Lower lobe of right lung (tissue), 2 donors: ENCODE data around the gene ITSN1. TPM values are rescaled to one million over a fixed set of nuclear protein-coding genes. Genes with fewer than 3 reads are reported as not detected.

Experiments used
- ATAC-seq, 2 donors: fragments of 200-7000 bp; cut with Tn5 transposase; one replicate each; pipeline ENCODE4 v1.9.1; 2020 to 2022; ENCODE audit warnings: mild to moderate bottlenecking in 2 of 2, moderate library complexity in 2 of 2
- DNase-seq: peaks from one replicate; pipeline ENCODE4 v3.0.0-alpha.2; 2020
- H3K27ac ChIP-seq: fragments of 200-600 bp; one replicate; pipeline ENCODE4 v1.8.0; 2022
- H3K27me3 ChIP-seq: fragments of 200-600 bp; one replicate; pipeline ENCODE4 v1.8.0; 2022; ENCODE audit warnings: low read depth
- H3K36me3 ChIP-seq: fragments of 200-600 bp; one replicate; pipeline ENCODE4 v1.8.0; 2022; ENCODE audit warnings: mild to moderate bottlenecking
- H3K4me1 ChIP-seq: fragments of 200-600 bp; one replicate; pipeline ENCODE4 v1.8.0; 2022
- H3K4me3 ChIP-seq: fragments of 200-600 bp; one replicate; pipeline ENCODE4 v1.8.0; 2022; ENCODE audit warnings: mild to moderate bottlenecking
- H3K9me3 ChIP-seq: fragments of 200-600 bp; one replicate; pipeline ENCODE4 v1.8.0; 2022
- intact Hi-C: fragments of 100-400 bp; cut with DNase I; formaldehyde crosslinking; loops from one replicate; pipeline ENCODE4 v1.11.0; 2022
- total RNA-seq: library from RNA; stranded (reverse); fragmentation: NEBNext Ultra II Directional; extraction: Animal tissue kit (Norgen Biotek cat#: 25700); gene quantifications from one replicate; pipeline ENCODE4 v1.2.1, GENCODE V29; 2021
- TF ChIP-seq, protein P1 (sequence below): fragments of 200-600 bp; IDR thresholded peaks from one replicate; pipeline ENCODE4 v1.8.0; 2022; ENCODE audit warnings: antibody characterized with exemption, mild to moderate bottlenecking
- donor health status: DM: no; HTN: yes; CAD: no; lungs with severe emphysema.

ITSN1 gene
- total RNA-seq, 1 donor from 2014 or later: 31.4 TPM

- intact Hi-C loops: no loop called here
- H3K4me3 ChIP-seq: no peak overlapping the region
Observed at GRCh38 chr21:33943293-33943692, 301.0 kb downstream of the ITSN1 start.

DNA sequence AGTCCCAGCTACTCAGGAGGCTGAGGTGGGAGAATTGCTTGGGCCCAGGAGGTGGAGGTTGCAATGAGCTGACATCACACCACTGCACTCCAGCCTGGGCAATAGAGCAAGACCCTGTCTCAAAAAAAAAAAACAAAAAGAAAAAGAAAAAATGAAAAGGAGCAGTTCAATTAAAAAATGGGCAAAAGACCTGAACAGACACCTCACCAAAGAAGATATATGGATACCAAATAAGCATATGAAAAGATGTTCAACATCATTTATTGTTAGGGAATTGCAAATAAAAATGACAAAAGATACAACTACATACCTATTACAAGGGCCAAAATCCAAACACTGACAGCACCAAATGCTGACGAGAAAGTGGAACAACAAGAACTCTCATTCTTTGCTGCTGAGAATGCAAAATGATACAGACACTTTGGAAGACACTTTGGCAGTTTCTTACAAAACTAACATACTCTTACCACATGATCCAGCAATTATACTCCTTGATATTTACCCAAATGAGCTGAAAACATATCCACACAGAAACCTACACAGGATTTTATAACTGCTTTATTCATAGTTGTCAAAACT lies 302.0 kb downstream of the ITSN1 start:
- H3K27me3 ChIP-seq: no peaks in the 10 kb centered on the region
- DNase-seq (no peak), ATAC-seq (no peak)
- H3K9me3 ChIP-seq: peaks cover 2% of the 10 kb centered on the region
- H3K4me1 ChIP-seq: peaks cover 17% of the 10 kb centered on the region
- no peak overlapping the region for H3K4me3 ChIP-seq
- no peak overlapping the region for H3K27ac ChIP-seq
- no peaks in the 10 kb centered on the region for H3K36me3 ChIP-seq
- intact Hi-C loops: no loop called here
- TF ChIP-seq, protein P1, sequence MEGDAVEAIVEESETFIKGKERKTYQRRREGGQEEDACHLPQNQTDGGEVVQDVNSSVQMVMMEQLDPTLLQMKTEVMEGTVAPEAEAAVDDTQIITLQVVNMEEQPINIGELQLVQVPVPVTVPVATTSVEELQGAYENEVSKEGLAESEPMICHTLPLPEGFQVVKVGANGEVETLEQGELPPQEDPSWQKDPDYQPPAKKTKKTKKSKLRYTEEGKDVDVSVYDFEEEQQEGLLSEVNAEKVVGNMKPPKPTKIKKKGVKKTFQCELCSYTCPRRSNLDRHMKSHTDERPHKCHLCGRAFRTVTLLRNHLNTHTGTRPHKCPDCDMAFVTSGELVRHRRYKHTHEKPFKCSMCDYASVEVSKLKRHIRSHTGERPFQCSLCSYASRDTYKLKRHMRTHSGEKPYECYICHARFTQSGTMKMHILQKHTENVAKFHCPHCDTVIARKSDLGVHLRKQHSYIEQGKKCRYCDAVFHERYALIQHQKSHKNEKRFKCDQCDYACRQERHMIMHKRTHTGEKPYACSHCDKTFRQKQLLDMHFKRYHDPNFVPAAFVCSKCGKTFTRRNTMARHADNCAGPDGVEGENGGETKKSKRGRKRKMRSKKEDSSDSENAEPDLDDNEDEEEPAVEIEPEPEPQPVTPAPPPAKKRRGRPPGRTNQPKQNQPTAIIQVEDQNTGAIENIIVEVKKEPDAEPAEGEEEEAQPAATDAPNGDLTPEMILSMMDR: no peak

More at GRCh38 chr21:33943293-33943692, 301.0 kb downstream of the ITSN1 start:
- peaks cover 11% of the 10 kb centered on the region for H3K4me1 ChIP-seq
- TF ChIP-seq, protein P1: no peak
- DNase-seq (no peak), ATAC-seq (no peak)
- H3K27me3 ChIP-seq: no peaks in the 10 kb centered on the region
- no peak overlapping the region for H3K27ac ChIP-seq
- no peaks in the 10 kb centered on the region for H3K36me3 ChIP-seq
- H3K9me3 ChIP-seq: peaks cover 2% of the 10 kb centered on the region

DNA sequence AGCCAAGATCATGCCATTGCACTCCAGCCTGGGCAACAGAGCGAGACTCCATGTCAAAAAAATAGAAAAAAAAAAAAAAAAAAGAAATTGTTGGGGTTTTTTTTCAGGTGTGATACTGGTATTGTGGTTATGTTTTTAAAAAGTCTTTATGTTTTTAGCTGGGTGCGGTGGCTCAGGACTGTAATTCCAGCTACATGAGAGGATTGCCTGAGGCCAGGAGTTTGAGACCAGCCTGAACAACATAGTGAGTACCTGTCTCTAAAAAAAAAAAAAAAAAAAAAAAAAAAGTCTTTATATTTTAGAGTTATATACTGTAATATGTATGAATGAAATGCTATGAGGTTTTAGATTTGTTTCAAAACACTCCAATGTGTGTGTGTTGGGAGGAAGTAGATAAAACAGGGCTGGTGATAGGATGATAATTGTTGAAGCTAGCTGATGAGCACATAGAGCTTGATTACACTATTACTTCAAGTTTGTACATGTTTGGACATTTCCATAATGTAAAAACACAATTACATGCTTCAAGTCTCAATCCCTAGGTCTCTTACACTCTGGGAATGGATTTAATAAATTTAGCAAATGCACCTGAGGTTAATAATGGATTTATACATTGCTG lies 303.5 kb downstream of the ITSN1 start:
- ATAC-seq: no peak

GRCh38 chr21:33947451-33948095 lies 305.3 kb downstream of the ITSN1 start:
- intact Hi-C loops: no loop called here
- no peaks in the 10 kb centered on the region for H3K27me3 ChIP-seq
- H3K4me1 ChIP-seq: peaks cover 18% of the 10 kb centered on the region
- DNase-seq (peak; percentile 73), ATAC-seq (peak; percentile 94 to 97)
- no peaks in the 10 kb centered on the region for H3K9me3 ChIP-seq
- H3K27ac ChIP-seq: peak overlapping the region; percentile 83
- H3K4me3 ChIP-seq: peak overlapping the region; percentile 24
- TF ChIP-seq, protein P1: no peak
- H3K36me3 ChIP-seq: no peaks in the 10 kb centered on the region

More for the DNA sequence above, 303.5 kb downstream of the ITSN1 start:
- DNase-seq: no peak
- H3K4me3 ChIP-seq: no peak overlapping the region
- intact Hi-C loops: no loop called here
- peaks cover 18% of the 10 kb centered on the region for H3K4me1 ChIP-seq
- H3K27me3 ChIP-seq: no peaks in the 10 kb centered on the region
- H3K27ac ChIP-seq: no peak overlapping the region
- TF ChIP-seq, protein P1: no peak
- H3K9me3 ChIP-seq: no peaks in the 10 kb centered on the region
- H3K36me3 ChIP-seq: no peaks in the 10 kb centered on the region

- peaks cover 18% of the 10 kb centered on the region for H3K4me1 ChIP-seq
- H3K36me3 ChIP-seq: no peaks in the 10 kb centered on the region
- intact Hi-C loops: no loop called here
- H3K27me3 ChIP-seq: no peaks in the 10 kb centered on the region
- H3K9me3 ChIP-seq: no peaks in the 10 kb centered on the region
- ATAC-seq: peak; percentile 70 to 77
- H3K4me3 ChIP-seq: peak overlapping the region; percentile 24
- DNase-seq: peak; percentile 69
- H3K27ac ChIP-seq: peak overlapping the region; percentile 83
- TF ChIP-seq, protein P1: no peak
Observed at GRCh38 chr21:33948096-33948950, 306.0 kb downstream of the ITSN1 start.
